GM18873 (cell line): ENCODE data around the gene OTUD4.

Experiments used
- ATAC-seq: cut with Tn5 transposase; IDR thresholded peaks from one replicate; pipeline ENCODE4 v1.9.1; 2021; ENCODE audit warnings: mild to moderate bottlenecking, moderate library complexity, moderate number of reproducible peaks; ENCODE audit not compliant: unreplicated experiment, low FRiP score

Gene OTUD4

GRCh38 chr4:145130788-145131399 lies 49.5 kb downstream of the OTUD4 start:
- ATAC-seq, result no peak

GRCh38 chr4:145130130-145130529 lies 50.3 kb downstream of the OTUD4 start:
- ATAC-seq, result no peak

- no peak for ATAC-seq
Measured at GRCh38 chr4:145125396-145125795, 55.0 kb downstream of the OTUD4 start.

- ATAC-seq, result no peak
Measured at GRCh38 chr4:145108128-145108527, 72.3 kb downstream of the OTUD4 start.

- ATAC-seq, result no peak
Measured at GRCh38 chr4:145107126-145107525, 73.3 kb downstream of the OTUD4 start.

- no peak for ATAC-seq
Measured at GRCh38 chr4:145103496-145103895, 76.9 kb downstream of the OTUD4 start.

GRCh38 chr4:145102619-145103018 lies 77.8 kb downstream of the OTUD4 start:
- no peak for ATAC-seq

- no peak for ATAC-seq
Measured at GRCh38 chr4:145101091-145101490, 79.3 kb downstream of the OTUD4 start.

GRCh38 chr4:145099653-145100052 lies 80.7 kb downstream of the OTUD4 start:
- no peak for ATAC-seq

- peak; percentile 9 for ATAC-seq
Measured at GRCh38 chr4:145098675-145099037, 81.7 kb downstream of the OTUD4 start.

- ATAC-seq, result peak; percentile 80
Measured at GRCh38 chr4:145097821-145098674, 82.3 kb downstream of the OTUD4 start, which contains the start of the genes ABCE1 and ANAPC10. Gene ABCE1 (plus strand): TSS chr4:145098311. CDS start chr4:145104413, 6,102 bp downstream. Gene ANAPC10 (minus strand): TSS chr4:145098196. CDS start chr4:145096099, 2,097 bp downstream.

GRCh38 chr4:145097331-145097820 lies 83.0 kb downstream of the OTUD4 start:
- no peak for ATAC-seq

GRCh38 chr4:145093638-145094037 lies 86.8 kb downstream of the OTUD4 start:
- no peak for ATAC-seq

GRCh38 chr4:145090380-145090779 lies 90.0 kb downstream of the OTUD4 start:
- ATAC-seq, result no peak

GRCh38 chr4:145083891-145084605 lies 96.3 kb downstream of the OTUD4 start:
- no peak for ATAC-seq
